Activated naive CD8-positive, alpha-beta T cell treated with anti-CD3 and anti-CD28 coated beads, Interleukin-2, amount 50 U/mL, for 24 hours (primary cell): Measurements from ENCODE around the gene TMC8.

Experiments used
- ATAC-seq: fragments of 150-1000 bp; cut with Tn5 transposase; one replicate; pipeline ENCODE4 v1.10.0; 2021
- DNase-seq: peaks from one replicate; pipeline ENCODE4 v3.0.0; 2021
- H3K27ac Mint-ChIP-seq: one replicate; pipeline ENCODE4 v1.8.0; 2021; ENCODE audit warnings: mild to moderate bottlenecking, mixed read lengths
- H3K27me3 Mint-ChIP-seq: one replicate; pipeline ENCODE4 v1.8.0; 2021; ENCODE audit warnings: mixed read lengths
- H3K36me3 Mint-ChIP-seq: one replicate; pipeline ENCODE4 v1.8.0; 2021; ENCODE audit warnings: low read depth, mixed read lengths
- H3K4me1 Mint-ChIP-seq: one replicate; pipeline ENCODE4 v1.8.0; 2021; ENCODE audit warnings: mixed read lengths
- H3K4me3 Mint-ChIP-seq: one replicate; pipeline ENCODE4 v1.8.0; 2021; ENCODE audit warnings: mild to moderate bottlenecking, moderate library complexity, mixed read lengths
- H3K9me3 Mint-ChIP-seq: one replicate; pipeline ENCODE4 v1.8.0; 2021; ENCODE audit warnings: mixed read lengths

Gene TMC8

GRCh38 chr17:78105101-78105500 lies 25.5 kb upstream of the TMC8 start:
- ATAC-seq (no peak), DNase-seq (no peak)
- Mint-ChIP-seq H3K9me3 (no peaks in the 10 kb centered on the region), H3K27me3 (no peaks in the 10 kb centered on the region), H3K36me3 (peaks cover 7% of the 10 kb centered on the region), H3K27ac (no peak overlapping the region), H3K4me3 (no peak overlapping the region), H3K4me1 (peaks cover 15% of the 10 kb centered on the region)

DNA sequence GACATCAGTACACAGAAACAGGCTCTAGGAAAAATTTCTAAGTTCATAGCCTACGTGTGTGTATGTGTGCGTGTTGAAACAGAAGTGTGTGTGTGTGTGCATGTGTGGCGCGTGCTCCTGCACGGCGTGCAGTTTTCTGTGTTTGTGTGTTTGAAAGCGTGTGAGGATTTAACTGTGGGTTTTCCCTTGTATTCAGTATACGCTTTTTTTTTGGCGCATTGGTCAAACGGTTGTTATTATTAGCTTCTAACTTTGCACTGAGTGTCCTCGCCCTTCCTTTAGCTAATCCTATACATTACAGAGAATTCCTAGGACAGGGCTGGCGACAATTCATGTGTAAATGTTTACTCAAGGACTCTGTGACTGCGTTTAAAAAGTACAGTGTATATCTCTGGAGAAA lies 25.0 kb upstream of the TMC8 start:
- H3K36me3 Mint-ChIP-seq, result peaks cover 7% of the 10 kb centered on the region
- H3K27ac Mint-ChIP-seq, result no peak overlapping the region

GRCh38 chr17:78106211-78106610 lies 24.4 kb upstream of the TMC8 start:
- Mint-ChIP-seq H3K9me3 (no peaks in the 10 kb centered on the region), H3K36me3 (peaks cover 11% of the 10 kb centered on the region)

More for the DNA sequence above, 25.0 kb upstream of the TMC8 start:
- Mint-ChIP-seq H3K27me3 (no peaks in the 10 kb centered on the region), H3K4me3 (no peak overlapping the region), H3K4me1 (peaks cover 15% of the 10 kb centered on the region), H3K9me3 (no peaks in the 10 kb centered on the region)
- DNase-seq (no peak), ATAC-seq (no peak)

DNA sequence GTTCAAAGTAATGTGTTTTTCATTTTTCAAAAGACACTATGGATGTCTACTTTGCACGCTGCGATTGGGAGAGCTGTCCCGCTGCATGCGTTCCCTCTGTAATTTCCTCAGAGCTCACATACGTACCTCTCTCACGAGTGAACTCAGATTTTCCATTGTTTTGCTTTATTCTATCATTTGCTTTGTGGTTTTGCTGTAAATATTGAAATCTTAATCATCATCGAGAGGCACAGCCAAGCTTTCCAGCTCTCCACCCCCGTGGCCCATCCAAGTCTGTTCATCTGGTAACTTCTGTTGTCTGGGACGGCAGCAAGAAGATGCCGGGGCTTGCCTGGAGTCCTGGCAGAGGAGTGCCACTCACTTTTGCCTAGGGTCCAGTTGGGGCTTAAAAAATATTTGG lies 23.1 kb upstream of the TMC8 start:
- no peak for ATAC-seq
- Mint-ChIP-seq H3K9me3 (no peaks in the 10 kb centered on the region), H3K27me3 (no peaks in the 10 kb centered on the region), H3K36me3 (peaks cover 11% of the 10 kb centered on the region), H3K4me3 (no peak overlapping the region), H3K27ac (peak overlapping the region; percentile 55), H3K4me1 (peaks cover 16% of the 10 kb centered on the region)
- DNase-seq, result no peak

More at GRCh38 chr17:78106211-78106610, 24.4 kb upstream of the TMC8 start:
- Mint-ChIP-seq H3K4me1 (peaks cover 15% of the 10 kb centered on the region), H3K4me3 (no peak overlapping the region), H3K27me3 (no peaks in the 10 kb centered on the region), H3K27ac (no peak overlapping the region)
- ATAC-seq, result no peak
- DNase-seq, result no peak

- no peaks in the 10 kb centered on the region for H3K27me3 Mint-ChIP-seq
- ATAC-seq, result no peak
- H3K9me3 Mint-ChIP-seq, result no peaks in the 10 kb centered on the region
- H3K36me3 Mint-ChIP-seq, result peaks cover 12% of the 10 kb centered on the region
- no peak for DNase-seq
- peak overlapping the region; percentile 55 for H3K27ac Mint-ChIP-seq
- H3K4me1 Mint-ChIP-seq, result peaks cover 23% of the 10 kb centered on the region
- no peak overlapping the region for H3K4me3 Mint-ChIP-seq
Measured at GRCh38 chr17:78107976-78108725, 22.4 kb upstream of the TMC8 start.

DNA sequence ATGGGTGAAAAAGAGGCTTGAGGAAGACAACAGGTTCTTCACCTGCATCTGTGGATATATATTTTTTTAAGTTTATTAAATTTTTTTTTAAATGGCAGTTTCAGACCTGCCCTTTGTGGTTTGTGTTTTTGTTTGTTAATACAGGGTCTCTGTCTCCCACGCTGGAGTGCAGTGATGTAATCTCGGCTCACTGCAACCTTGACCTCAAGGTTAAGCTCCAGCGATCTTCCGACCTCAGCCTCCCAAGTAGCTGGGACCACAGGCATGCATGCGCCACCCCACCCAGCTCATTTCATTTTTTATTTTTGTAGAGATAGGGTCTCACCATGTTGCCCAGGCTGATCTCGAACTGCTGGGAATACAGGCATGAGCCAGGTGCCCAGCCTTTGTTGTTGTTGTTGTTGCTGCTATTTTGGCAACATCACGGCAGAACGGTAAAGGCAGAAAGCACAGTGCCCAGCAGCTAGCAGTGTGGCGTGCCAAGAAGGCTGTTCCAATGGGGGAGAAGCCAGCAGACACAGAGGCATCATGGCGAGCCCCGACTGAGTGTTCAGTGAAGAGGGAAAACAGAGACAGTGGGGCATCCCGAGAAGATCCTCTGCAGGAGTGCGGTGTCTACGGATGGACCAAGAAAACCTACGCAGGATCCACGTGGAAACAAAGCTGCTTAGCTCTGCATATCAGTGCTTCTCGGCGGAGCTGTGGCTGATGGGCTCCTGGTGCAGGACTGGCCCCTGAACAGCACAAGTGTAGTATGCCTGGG lies 21.7 kb upstream of the TMC8 start:
- no peak for ATAC-seq
- no peak overlapping the region for H3K4me3 Mint-ChIP-seq
- H3K4me1 Mint-ChIP-seq, result peaks cover 30% of the 10 kb centered on the region

GRCh38 chr17:78109489-78109761 lies 21.1 kb upstream of the TMC8 start:
- DNase-seq, result no peak
- Mint-ChIP-seq H3K27me3 (no peaks in the 10 kb centered on the region), H3K27ac (no peak overlapping the region), H3K36me3 (peaks cover 17% of the 10 kb centered on the region), H3K4me3 (no peak overlapping the region), H3K9me3 (no peaks in the 10 kb centered on the region), H3K4me1 (peaks cover 35% of the 10 kb centered on the region)
- no peak for ATAC-seq

More for the DNA sequence above, 21.7 kb upstream of the TMC8 start:
- H3K27me3 Mint-ChIP-seq, result no peaks in the 10 kb centered on the region
- DNase-seq, result no peak
- H3K27ac Mint-ChIP-seq, result no peak overlapping the region
- H3K36me3 Mint-ChIP-seq, result peaks cover 13% of the 10 kb centered on the region
- no peaks in the 10 kb centered on the region for H3K9me3 Mint-ChIP-seq

GRCh38 chr17:78110363-78111015 lies 20.1 kb upstream of the TMC8 start:
- H3K9me3 Mint-ChIP-seq, result no peaks in the 10 kb centered on the region
- peaks cover 18% of the 10 kb centered on the region for H3K36me3 Mint-ChIP-seq
- peaks cover 39% of the 10 kb centered on the region for H3K4me1 Mint-ChIP-seq
- H3K27me3 Mint-ChIP-seq, result no peaks in the 10 kb centered on the region
- DNase-seq (no peak), ATAC-seq (no peak)
- H3K4me3 Mint-ChIP-seq, result no peak overlapping the region
- H3K27ac Mint-ChIP-seq, result no peak overlapping the region

DNA sequence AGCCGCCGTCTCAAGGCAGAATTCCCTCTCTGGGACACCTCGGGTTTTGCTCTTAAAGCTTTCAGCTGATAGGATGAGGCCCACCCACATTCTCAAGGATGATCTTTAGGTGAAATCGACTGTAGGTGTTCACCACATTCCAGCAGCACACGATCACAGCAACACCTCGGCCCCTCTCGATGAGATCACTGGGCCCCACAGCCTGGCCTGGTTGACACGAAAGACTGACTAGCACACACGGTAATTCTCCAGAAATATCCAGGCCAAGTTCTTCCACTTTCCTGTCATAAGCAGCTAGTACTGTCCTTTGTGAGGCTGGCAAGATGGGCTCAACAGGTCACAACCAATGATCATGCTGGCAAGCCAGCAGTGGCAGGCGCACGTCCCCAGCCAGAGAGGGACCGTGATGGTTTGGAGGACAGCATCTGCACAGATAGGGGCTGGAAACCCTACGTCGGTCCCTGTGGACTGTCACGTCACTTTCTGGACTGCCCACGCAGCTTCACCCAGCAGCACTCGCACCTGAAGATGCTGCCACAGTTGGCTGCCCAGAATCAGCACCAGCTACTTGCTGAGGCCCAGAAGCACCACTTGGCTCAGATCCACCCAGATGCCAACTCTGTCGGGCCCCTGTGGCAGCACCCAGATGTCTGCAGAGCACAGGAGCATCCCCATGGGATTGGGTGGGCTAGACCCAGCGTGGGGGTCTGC lies 19.4 kb upstream of the TMC8 start:
- ATAC-seq (no peak), DNase-seq (no peak)
- no peak overlapping the region for H3K27ac Mint-ChIP-seq
- H3K36me3 Mint-ChIP-seq, result peaks cover 18% of the 10 kb centered on the region
- no peaks in the 10 kb centered on the region for H3K27me3 Mint-ChIP-seq
- H3K4me3 Mint-ChIP-seq, result no peak overlapping the region
- peaks cover 39% of the 10 kb centered on the region for H3K4me1 Mint-ChIP-seq
- H3K9me3 Mint-ChIP-seq, result no peaks in the 10 kb centered on the region

GRCh38 chr17:78111727-78112517 lies 18.6 kb upstream of the TMC8 start:
- peaks cover 41% of the 10 kb centered on the region for H3K4me1 Mint-ChIP-seq
- peaks cover 20% of the 10 kb centered on the region for H3K36me3 Mint-ChIP-seq
- H3K27ac Mint-ChIP-seq, result no peak overlapping the region
- DNase-seq, result no peak
- no peak overlapping the region for H3K4me3 Mint-ChIP-seq
- no peaks in the 10 kb centered on the region for H3K27me3 Mint-ChIP-seq
- H3K9me3 Mint-ChIP-seq, result no peaks in the 10 kb centered on the region
- ATAC-seq, result no peak

GRCh38 chr17:78112518-78113471 lies 17.8 kb upstream of the TMC8 start:
- ATAC-seq (peak; percentile 56), DNase-seq (peak; percentile 89)
- Mint-ChIP-seq H3K27me3 (no peaks in the 10 kb centered on the region), H3K36me3 (peaks cover 22% of the 10 kb centered on the region), H3K4me3 (no peak overlapping the region), H3K27ac (peak overlapping the region; percentile 61), H3K4me1 (peaks cover 34% of the 10 kb centered on the region), H3K9me3 (no peaks in the 10 kb centered on the region)

DNA sequence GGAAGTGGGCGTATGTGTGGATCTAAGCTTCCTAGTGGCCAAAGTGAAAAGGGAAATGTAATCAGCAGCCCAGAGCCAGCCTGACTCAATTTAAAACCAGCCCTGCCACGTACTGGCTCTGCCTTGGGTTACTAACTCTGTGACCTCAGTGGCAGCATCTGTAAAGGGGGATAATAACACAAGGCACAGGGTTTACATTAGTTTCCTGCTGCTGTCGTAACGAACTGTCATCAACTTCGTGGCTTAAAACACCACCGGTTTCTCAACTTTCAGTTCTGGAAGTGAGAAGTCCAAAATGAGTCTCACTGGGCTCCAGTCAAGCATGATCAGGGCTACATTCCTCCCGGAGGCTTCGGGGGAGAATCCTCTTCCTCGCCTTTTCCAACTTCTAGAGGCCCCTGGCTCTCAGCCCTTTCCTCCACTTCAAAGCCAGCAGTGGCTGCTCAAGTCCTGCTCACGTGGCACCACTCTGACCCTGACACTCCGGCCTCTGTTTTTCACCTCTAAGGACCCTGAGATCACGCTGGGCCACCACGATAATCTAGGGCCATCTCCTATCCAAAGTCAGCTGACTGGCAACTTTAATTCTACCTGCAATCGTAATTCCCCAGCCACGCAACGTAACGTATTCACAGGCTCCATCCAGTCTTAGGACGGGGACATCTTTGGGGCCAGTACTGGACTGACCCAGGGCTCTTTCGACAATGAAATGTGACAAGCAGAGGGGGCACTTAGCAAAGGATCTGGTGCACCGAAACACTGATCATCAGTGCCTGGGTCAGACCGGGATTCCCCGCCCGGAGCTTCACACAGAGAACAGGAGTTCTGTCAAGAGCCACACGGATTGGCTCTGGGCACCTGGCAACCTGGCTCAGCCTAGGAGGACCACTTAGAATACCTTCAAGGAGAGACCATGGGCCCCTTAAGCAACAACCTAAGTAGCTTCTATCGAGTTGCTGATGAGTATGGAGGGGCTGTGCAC lies 16.5 kb upstream of the TMC8 start:
- Mint-ChIP-seq H3K27me3 (no peaks in the 10 kb centered on the region), H3K27ac (peak overlapping the region; percentile 52), H3K36me3 (peaks cover 24% of the 10 kb centered on the region), H3K4me1 (peaks cover 34% of the 10 kb centered on the region), H3K4me3 (no peak overlapping the region), H3K9me3 (no peaks in the 10 kb centered on the region)
- ATAC-seq (peak; percentile 79), DNase-seq (peak; percentile 45)
